GM21786 (cell line): Measurements from ENCODE around the gene YIPF6.
A peak's percentile ranks its signal among the peaks of the same experiment; 100 is the strongest.
"Not testable (repeated sequence)": the region's sequence is repeated elsewhere in the genome, so short reads cannot be mapped to it uniquely, and the experiment has no call there.

ENCODE experiments used
- ATAC-seq: cut with Tn5 transposase; IDR thresholded peaks from one replicate; pipeline ENCODE4 v1.9.1; 2021; ENCODE audit not compliant: unreplicated experiment

YIPF6 gene, protein sequence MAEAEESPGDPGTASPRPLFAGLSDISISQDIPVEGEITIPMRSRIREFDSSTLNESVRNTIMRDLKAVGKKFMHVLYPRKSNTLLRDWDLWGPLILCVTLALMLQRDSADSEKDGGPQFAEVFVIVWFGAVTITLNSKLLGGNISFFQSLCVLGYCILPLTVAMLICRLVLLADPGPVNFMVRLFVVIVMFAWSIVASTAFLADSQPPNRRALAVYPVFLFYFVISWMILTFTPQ

DNA sequence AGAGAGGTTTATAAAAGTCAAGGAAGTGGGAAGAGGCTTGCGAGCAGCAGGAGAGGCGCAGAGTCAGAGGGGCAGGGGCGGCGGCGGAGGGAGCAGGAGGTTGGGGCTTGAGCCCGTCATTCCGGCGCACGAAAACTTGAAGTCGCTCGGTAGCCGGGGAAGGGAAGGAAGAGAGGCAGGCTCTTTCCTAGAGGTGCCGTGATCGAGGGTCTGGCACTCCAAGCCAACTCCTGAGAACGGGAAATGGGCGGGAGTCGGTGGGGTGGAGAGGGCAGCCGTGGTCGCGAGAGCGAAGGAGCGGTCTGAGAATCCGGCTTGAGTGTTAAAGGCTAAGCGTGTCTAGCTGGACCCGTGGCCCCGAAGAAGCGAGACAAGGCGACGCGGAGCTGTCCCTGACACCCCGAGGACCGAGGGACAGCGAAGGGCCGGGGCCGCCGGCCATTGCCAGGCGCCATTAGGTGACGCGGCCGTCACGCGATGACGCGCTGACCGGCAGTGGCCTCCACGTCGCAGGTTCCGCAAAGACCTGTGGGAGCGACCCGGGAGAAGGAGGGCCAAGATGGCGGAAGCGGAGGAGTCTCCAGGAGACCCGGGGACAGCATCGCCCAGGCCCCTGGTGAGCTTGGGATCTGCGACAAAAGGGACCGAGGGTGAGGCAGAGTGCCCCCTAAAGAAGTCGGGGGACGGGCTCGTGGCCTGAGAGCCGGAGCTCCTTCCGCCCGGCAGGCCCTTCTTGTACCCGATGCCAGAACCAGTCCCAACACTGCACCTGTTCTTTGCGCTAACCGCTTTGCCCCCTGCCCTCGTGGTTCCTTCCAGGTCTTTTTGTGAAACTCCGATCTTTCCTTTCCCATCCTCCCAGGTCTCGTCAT, at the start of gene YIPF6:
YIPF6 (plus strand) TSS at position 544 of the 872 bp plus-strand sequence; CDS start at position 560, 16 bp downstream.
- ATAC-seq, result peak; percentile 98

DNA sequence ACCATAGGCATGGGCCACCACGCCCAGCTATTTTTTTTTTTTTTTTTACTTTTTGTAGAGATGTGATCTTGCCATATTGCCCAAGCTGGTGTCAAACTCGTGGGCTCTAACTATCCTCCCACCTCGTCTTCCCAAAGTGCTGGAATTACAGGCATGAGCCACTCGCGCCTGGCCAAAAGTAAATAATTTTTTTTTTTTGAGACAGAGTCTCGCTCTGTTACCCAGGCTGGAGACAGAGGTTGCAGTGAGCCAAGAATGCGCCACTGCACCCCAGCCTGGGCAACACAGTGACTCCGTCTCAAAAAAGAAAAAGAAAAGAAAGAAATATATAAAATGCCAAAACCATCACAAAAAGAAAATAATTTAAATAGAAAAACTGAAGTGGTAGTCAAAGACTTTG, 47.1 kb upstream of the YIPF6 start:
- no peak for ATAC-seq

DNA sequence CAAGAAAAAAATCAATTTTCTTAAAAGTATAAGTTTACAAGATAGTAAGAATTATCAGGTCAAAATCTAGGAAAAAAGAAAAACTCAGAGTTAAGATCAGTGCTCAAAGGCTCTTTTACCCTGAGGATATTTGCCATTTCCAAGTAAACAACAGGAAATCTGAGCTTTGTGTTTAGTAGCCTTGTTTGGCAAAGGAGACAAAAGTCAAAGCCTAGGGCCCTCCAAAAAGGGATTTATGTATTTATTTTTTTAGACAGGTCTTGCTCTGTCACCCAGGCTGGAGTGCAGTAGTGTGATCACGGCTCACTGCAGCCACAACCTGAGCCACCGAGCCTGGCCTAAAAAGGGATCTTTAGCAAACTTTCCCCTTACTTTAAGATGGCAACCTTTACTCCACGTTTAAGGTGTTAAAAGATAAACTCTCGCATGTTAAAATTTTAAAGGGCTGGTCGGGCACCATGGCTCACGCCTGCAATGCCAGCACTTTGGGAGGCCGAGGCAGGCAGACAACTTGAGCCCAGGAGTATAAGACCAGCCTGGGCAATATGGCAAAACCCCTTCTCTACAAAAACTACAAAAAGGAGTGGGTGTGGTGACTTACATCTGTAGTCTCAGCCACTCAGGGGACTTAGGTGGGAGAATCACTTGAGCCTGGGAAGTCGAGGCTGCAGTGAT, 44.2 kb upstream of the YIPF6 start:
- no peak for ATAC-seq

DNA sequence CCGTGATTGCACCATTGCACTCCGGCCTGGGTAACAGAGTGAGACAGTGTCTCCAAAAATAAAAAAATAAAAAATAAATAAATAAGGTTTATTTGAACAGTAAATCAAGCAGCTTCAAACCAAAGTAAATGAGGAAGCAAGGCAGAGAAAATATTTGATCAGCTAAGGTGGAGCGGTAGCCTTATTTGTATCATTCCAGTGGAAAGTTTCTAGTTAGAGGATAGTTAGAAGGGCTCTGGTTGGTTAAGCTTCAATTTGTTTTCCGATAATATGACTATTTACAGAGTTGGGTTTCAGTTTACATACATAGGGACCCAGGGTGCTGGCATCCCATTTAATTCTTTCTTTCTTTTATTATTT, 43.7 kb upstream of the YIPF6 start:
- no peak for ATAC-seq

DNA sequence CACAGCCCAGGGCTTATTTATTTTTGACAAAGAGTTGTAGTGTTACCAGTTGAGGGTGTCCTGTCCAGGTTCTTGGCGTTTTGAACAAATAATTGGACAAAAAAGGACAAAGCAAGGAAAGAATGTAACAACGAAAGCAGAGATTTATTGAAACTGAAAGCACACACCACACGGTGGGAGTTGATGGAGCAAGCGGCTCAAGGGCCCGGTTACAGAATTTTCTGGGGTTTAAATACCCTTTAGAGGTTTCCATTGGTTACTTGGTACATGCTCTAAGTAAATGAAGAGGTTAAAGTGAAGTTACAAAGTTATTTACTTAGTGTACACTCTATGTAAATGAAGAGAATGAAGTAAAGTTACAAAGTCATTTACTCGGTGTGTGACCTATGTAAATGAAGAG, 37.8 kb upstream of the YIPF6 start:
- no peak for ATAC-seq

DNA sequence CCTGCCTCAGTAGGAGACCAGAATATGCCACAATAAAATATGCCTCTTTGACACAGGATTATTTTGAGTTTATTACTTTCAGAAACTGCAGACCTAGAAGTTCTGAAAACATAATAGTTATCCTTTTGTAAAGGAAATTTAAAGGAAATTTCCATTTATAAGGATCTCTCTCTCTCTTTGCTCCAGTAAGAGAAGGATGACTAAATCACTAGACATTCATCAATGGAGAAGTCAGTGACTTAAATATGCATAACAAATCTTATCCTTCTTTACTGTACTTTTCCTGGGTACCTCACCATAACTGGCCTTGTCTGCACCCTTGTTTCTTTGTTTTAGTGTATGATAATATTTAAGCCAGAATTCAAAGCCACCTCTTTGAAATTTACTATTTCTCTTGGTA, 37.3 kb upstream of the YIPF6 start:
- ATAC-seq, result no peak

DNA sequence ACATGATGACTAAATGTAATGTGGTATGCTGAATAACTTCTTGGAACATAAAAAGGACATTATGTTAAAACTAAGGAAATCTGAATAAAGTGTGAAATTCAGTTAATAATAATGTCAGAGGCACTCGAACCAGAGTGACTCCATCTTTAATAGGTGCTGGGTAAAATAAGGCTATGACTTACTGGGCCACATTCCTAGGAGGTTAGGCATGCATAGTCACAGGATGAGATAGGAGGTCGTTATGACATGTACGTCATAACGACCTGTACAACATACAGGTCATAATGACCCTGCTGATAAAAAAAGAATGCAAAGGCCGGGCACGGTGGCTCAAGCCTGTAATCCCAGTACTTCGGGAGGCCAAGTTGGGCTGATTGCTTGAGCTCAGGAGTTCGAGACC, 36.7 kb upstream of the YIPF6 start:
- ATAC-seq, result no peak

DNA sequence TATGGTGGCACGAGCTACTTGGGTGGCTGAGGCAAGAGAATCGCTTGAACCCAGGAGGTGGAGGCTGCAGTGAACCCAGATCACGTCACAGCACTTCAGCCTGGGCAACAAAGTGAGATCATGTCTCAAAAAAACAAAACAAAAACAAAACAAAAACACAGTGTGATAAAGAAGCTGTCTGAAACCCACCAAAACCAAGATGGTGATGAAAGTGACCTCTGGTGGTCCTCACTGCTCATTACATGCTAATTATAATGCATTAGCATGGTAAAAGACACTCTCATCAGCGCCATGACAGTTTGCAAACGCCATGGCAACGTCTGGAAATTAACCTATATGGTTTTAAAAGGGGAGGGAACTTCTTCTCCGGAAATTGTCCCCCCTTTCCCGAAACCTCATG, 36.2 kb upstream of the YIPF6 start:
- ATAC-seq, result no peak

DNA sequence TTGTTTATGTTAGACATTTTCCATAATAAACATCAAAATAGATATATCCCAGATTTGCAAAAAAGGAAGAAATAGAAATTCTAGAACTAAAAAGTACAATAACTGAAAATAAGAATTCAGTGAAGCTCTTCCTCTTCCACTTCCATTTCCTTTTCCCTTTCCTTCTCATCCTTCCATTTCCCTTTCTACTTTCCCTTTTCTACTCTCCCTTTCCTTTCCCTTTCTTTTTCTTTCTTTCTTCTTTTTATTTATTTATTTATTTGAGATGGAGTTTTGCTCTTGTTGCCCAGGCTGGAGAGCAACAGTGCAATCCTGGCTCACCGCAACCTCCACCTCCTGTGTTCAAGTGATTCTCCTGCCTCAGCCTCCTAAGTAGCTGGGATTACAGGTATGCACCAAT, 35.0 kb upstream of the YIPF6 start:
- ATAC-seq, result no peak

DNA sequence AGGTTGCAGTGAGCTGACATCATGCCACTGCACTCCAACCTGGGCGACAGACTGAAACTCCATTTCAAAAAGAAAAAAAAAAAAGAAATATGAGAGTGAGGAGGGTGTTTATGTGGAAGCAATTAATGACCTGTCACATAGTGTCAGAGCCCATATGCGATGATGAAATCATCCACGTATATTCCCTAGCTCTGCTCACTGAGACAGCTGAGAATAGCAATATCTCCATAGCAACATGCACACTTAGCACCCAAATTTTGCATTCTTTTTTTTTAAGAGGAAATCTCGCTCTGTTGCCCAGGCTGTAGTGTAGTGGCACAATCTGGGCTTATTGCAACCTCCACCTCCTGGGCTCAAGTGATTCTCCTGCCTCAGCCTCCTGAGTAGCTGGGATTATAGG, 34.1 kb upstream of the YIPF6 start:
- ATAC-seq, result no peak

DNA sequence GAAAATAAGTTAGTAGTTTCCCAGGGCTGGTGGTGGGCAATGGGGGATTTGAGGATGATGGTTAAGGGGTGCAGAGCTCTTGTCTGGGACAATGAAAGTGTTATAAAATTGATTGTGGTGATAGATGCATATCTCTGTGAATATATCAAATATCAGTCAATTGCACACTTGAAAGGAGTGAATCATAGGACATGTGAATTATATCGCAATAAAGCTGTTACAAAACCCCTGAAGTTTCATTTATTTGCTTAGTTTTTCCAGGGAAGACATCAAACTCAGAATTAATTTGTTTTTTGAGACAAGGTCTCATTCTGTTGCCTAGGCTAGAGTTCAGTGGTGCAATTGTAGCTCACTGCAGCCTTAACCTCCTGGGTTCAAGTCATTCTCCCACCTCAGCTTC, 17.9 kb upstream of the YIPF6 start:
- ATAC-seq, result no peak

DNA sequence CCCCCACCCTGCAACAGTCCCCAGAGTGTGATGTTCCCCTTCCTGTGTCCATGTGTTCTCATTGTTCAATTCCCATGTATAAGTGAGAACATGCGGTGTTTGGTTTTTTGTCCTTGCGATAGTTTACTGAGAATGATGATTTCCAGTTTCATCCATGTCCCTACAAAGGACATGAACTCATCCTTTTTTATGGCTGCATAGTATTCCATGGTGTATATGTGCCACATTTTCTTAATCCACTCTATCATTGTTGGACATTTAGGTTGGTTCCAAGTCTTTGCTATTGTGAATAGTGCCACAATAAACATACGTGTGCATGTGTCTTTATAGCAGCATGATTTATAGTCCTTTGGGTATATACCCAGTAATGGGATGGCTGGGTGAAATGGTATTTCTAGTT, 12.7 kb upstream of the YIPF6 start:
- not testable (repeated sequence) for ATAC-seq

DNA sequence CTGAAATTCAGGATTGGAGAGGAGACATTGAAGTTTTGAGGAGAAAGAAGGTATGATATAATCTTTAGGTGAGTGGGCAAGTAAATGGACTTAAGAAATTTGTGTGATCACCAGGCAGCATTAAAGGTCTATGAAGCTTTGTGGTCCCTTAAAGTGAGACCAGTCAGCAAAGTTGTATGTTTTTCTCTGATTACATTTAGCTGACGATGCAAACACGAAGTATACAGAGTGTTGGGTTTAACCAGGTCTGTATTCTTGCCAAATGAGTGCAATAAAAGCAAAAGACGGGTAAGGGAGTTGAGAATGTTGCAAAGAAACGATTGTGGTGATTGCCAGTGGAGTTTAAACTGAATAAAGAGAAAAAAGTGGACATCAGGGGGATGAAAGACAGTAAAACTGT, 11.6 kb upstream of the YIPF6 start:
- ATAC-seq, result no peak

DNA sequence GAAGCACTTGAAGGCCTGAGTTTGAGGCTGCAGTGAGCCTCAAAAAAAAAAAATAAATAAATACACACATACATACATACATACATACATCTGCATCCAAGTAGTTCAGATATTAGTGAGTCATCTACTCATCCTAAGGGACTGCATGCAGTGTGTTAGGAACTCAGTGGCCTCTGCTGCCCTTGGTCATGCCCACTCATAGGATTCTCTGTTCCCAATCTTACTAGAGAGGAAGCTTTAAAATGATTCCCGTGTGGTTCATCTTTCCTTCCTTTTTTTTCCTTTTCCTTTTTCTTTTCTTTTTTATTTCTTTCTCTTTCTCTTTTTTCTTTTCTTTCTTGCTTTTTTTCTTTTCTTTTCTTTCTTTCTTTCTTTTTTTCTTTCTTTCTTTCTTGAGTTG, 10.9 kb upstream of the YIPF6 start:
- ATAC-seq, result no peak

DNA sequence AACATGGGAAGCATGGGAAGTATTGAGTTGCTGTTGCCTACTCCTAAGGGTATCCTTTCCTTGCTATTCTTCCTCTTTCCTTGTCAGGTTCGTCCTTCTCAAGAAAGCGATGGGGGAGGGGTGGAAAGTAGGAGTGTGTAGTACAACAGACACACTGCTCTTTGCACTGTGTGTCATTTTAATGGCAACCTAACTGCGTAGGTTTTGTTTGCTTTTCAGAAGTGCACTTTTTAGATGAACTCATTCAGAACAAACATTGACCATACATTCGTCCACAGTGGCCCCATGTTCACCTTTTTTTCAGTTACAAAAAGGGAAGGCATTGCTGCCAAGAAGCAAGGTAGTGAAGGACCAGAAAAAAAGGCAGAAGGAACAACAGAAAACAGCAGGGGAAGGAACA, 10.2 kb upstream of the YIPF6 start:
- no peak for ATAC-seq

DNA sequence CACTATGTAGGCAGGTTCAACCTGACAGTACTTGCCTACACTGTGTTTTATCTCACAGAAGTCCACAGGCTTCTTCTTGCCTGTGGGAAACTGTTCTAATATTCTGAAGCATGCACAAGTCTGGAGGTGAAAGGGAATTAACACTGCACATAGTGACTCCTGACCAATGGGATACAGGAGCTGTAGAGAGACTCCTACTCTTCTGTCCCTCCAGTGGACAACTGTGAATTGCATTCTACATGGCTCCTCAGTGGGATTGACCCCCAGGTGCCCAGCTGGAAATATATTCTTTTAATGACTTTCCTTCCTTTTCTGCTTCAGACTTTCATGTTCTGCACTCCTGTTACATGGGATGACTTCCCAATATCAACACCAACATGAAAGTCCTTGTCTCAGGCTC, 8.2 kb upstream of the YIPF6 start:
- ATAC-seq, result no peak

DNA sequence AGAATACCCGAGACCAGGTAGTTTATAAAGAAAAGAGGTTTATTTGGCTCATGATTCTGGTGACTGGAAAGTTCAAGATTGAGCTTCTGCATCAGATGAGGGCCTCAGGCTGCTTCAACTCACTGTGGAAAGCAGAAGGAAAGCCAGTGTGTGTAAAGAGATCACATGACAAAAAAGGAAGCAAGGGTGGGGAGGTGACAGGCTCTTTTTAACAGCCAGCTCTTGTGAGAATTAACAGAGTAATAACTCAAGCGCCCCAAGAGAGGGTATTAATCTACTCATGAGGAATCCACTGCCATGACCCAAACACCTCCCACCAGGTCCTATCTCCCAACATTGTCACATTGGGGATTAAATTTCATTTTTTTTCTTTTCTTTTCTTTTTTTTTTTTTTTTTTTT, 6.3 kb upstream of the YIPF6 start:
- no peak for ATAC-seq

DNA sequence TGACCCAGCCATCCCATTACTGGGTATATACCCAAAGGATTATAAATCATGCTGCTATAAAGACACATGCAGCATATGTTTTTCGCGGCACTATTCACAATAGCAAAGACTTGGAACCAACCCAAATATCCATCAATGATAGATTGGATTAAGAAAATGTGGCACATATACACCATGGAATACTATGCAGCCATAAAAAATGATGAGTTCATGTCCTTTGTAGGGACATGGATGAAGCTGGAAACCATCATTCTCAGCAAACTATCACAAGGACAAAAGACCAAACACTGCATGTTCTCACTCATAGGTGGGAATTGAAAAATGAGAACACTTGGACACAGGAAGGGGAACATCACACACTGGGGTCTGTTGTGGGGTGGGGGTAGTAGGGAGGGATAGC, 5.1 kb upstream of the YIPF6 start:
- ATAC-seq, result not testable (repeated sequence)

DNA sequence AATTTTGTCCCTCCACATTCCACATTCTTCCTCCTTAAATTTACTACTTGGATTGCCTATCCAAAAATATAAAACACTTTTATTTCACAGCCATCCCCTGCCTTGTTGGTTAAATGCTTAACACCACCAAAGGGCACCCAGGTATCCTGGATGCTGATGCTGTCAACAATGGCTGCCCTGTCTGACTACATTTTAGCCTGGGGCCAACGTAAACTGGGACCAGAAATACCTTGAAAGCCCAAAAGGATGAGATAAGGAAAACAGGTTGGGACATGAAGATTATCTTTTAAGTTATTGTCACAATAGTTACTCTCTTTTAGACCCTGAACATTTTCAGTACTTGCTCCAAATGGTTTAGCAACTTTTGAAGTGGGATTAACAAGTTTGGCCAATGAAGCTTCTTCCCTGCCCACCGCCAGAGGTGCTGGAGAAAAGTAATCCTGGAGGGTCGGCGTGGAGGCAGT, 775 bp upstream of the YIPF6 start:
- ATAC-seq, result no peak

DNA sequence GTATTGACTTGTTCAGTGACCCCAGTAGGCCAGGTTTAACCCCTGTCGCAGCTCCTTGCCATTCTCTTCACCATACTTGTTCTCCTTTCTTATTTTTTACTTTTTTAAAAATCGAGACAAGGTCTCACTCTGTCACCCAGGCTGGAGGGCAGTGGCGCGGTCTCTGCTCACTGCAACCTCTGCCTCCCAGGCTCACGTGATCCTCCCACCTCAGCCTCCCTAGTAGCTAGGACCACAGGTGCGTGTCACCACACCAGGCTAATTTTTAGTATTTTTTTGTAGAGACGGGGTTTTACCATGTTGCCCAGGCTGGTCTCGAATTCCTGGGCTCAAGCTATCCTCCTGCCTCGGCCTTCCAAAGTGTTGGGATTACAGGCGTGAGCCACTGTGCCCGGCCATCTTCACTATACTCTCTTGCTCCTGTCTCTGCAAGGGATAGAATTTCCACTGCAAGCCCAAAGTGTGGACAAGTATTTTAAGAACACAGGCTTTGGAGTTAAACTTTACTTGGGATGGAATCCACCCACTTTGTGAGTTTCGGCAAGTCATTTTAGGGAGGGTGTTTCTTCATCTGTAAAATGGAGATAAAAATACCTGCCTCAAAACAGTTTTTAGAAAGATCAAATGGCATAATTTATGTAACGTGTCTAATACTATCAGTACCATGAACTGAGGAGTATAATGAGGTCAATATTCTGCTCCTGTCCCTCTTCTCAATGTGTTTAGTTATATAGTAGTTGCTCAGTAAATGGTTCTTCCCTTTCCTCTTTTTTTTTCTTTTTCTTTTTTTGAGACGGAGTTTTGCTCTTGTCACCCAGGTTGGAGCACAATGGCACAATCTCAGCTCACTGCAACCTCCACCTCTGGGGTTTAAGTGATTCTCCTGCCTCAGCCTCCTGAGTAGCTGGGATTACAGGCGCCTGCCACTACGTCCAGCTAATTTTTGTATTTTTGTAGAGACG, 973 bp downstream of the YIPF6 start:
- no peak for ATAC-seq
